Stimulated activated naive CD4-positive, alpha-beta T cell treated with Interleukin-2 at 50 U/mL for 16 hours (primary cell): Measurements from ENCODE around the gene CDK5.
A peak's percentile ranks its signal among the peaks of the same experiment; 100 is the strongest.

Experiments used
- DNase-seq: peaks from one replicate; lab custom pipeline; 2025; lab: John Stamatoyannopoulos, UW

CDK5 gene

GRCh38 chr7:151086802-151087244, 29.1 kb upstream of the CDK5 start:
- peak; percentile 35 for DNase-seq

DNA sequence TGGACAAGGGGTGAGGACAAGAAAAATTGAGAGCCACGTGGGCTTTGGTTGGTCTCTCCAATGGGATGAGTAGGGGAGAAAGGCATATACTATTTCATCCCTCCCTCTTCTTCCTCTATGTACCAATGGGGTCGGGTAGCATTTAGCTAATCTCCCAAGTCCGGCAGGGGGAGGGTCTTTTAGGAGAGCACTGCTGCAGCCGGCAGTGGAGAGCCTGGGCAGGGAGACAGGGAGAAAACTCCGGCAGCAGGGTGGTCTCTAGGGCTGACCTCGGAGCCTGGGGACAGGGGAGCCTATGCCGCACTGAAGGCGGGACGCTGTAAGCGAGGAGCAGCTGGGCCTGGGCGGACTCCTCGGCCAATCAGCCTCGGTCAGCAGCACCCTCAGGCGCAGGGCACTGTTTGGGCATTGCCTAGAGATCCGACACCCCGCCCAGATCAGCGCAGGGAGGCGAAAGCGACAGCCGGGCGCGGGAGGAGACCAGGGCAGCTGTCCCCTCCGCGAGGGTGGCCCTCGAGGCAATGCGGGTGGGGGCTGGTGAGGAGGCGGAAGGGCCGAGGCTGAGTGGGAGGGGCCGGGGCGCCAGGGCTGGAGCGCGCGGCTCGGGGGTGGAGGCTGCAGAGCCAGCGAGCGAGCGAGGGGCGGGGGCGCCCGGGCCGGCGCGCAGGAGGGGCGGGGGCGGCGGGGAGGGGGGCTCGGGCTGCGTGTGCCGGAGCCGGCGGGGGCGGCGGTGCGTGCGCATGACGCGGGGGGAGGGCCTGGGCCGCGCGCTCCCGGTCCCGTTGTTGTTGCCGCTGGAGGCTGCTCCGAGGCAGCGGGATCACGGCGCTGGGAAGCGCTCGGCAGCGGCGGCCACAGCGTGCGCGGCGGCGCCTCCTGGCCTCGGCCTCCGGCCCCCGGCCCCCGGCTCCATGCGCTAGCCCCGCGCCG, 28.3 kb upstream of the CDK5 start, which contains the start of gene AGAP3:
Gene AGAP3, plus strand, starts transcription at position 785 of the 930 bp plus-strand sequence. CDS start 267 bp downstream, outside the sequence.
- DNase-seq: peak; percentile 59

DNA sequence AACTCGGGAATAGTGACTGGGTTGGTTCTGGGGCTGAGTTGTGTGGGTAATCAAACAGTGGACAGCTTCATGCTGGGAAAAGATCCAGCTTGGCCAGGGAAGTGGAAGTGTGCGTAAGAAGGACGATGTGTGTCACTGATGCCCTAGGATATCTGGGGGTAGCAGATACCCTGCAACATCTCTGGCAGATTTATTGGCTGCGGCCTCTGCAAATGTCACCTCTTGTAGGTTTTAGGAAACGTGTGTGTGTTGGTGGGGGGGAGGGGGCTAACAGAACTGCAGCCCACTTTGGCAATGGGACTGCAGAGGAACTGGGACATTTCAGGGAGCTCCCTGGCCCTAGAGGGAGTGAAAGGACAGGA, 27.6 kb upstream of the CDK5 start:
- no peak for DNase-seq

DNA sequence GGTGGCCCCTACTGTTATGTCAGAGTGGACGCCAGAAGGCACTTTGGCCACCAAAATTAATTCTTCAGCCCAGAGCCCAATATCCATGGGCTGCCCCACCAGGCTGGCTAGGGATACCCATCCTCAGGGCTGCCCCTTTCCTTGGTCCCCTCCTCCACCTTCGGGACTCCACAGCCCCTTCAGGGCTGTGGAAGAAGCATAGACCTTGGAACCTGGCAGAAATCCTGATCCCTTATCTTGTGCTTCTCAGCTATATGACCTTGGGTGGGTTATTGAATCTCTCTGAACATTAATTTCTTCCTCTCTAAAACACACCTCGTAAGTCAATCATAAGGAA, 26.1 kb upstream of the CDK5 start:
- no peak for DNase-seq

DNA sequence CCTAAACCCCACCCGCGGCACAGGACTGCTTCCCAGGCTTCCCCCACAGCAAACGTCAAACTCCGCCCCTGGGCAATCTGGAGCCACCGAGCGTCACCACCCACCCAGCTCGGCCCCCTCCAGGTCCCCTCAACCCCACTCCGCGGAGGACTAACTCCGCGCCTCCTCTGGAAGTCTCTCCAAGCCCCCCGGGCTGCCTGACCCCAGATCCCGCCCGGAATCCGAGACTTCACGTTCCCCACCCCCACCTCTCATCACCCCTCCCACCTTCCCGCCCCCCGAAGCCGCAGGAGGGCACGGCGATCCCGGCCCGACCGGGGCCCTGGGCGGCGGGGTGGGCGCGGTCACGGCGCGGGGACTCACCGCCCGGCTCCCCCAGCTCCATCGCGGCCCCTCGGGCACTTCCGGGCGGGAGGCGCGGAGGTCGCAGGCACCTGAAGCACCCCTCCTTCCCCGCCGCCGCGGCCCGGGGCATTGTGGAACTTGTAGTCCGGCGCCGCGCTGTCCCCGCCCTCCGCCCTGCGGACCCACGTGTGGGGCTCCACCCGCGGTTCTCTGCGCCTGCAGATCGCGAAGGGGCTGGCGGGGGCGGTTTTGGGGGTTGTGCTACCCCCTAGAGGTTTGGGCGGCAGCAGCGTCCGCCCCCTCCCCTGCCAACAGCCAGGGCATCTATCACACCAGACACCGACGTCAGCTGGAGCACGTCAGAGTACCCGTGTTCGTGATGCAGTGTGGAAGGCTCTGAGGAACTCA, 25.6 kb upstream of the CDK5 start, which contains the start of gene TMUB1:
Gene TMUB1, minus strand, starts transcription at position 423 of the 753 bp plus-strand sequence. CDS start 930 bp downstream, outside the sequence.
- DNase-seq: peak; percentile 76

DNA sequence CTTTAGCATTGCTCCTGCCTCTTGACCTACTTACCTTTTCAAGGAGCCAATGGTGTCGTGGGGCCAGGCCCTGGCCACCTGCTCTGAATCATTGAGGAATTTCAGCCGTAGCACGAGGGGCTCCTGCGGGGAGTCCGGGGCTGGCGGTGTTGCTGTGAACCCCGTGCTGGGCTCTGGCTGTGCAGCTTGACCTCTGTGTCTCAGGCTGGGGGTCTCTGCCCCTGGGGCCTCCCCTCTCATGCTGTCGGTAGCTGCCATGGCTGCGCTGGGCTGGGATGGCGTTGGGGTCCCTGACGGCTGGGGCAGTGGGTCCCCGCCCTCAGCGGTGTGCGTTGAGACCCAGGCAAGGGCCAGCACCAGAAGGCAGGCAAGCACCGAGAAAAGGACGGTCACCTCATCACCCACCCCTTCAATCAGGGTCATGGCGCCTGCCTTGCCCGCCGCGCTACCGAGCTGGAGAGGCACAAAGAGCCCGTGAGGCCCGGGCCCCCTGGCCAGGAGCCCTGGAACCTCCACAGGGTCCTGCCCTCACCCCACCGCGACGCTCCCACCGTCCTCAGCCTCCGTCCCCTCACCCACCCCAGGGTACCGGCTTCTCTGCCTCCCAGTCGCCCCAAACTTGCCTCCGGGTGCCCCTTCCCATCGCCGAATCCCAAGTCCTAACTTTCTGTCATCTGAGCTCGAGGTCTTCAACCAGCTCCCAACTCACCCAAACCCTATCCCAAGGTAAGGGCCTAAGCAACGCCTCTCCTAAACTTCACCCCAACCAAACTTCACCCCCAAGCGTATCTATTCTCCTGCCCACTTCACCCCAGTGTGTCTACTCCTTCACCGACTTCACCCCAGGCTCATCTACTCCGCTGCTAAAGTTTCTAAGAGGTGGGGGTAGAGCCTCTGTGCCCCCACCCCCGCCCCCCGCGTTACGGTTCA, 24.7 kb upstream of the CDK5 start:
- DNase-seq: no peak

GRCh38 chr7:151081170-151082101, 23.7 kb upstream of the CDK5 start:
- DNase-seq: no peak

DNA sequence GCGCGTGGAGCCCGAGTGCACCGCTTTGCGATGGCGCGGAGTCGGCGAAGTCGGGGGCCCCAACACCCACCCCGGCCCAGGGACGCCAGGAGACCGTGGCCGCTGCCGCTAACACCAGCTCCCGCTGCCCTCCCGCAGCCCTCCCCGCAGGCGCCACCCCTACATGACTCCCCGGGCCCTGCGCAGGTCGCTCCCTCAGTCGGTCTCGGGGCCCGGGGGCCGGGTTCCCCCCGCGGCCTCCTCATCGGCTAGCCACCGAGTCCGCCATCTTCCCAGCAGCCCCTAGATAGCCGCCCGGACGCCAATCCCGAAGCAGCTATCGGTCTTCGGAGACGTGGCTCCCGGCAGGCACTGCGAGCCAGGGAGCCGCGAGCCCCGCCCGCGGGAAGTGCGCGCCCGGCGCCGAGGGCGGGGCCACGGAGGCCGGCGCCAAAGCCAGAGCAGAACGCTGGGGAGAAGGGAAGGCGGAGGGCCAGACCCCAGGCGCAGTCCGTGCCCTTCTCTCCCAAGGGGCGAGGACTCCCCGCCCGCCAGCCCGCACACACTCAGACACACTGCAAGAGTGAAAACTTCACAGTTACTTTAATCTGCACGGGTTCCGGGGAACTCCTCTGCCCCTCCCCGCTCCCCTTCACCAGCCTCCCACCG, 22.9 kb upstream of the CDK5 start, which contains the start of gene FASTK:
Gene FASTK, minus strand, starts transcription at position 288 of the 648 bp plus-strand sequence. Its CDS starts 43 bp downstream, at position 245.
- peak; percentile 90 for DNase-seq

- no peak for DNase-seq
Observed at GRCh38 chr7:151080067-151080521, 22.4 kb upstream of the CDK5 start.

DNA sequence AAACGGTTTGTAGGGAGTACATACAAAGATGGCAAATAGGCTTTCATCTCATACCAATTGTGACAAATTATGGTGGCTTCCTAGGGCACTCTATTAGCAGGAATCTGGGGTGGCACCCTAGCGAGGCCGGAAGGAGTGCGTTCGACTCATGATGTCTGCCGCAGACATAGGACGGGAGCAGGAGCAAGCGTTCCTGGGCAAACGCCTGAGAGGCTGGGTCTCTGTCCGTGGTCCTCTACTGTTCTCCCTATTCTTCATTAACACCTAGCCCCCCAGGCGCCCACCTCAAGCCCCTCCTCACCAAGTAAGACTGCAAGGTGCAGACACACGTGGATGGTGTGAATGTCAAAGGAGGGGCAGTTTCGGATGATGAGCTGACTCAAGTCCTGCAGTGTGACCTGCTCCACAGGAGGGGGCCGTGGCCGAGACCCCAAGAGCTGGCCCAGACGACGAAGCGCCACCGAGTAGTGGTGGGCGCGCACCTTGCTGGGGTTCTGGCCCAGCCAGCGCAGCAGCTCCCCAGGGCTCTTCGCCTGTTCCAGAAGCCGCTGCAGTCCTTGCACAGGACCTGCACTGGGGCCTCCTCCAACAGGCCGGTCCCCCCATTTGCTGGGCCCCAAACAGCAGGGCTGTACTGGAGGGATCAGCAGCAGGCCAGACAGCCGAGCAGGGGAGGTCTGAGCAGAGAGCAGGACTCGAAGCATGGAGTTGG, 21.7 kb upstream of the CDK5 start:
- no peak for DNase-seq

DNA sequence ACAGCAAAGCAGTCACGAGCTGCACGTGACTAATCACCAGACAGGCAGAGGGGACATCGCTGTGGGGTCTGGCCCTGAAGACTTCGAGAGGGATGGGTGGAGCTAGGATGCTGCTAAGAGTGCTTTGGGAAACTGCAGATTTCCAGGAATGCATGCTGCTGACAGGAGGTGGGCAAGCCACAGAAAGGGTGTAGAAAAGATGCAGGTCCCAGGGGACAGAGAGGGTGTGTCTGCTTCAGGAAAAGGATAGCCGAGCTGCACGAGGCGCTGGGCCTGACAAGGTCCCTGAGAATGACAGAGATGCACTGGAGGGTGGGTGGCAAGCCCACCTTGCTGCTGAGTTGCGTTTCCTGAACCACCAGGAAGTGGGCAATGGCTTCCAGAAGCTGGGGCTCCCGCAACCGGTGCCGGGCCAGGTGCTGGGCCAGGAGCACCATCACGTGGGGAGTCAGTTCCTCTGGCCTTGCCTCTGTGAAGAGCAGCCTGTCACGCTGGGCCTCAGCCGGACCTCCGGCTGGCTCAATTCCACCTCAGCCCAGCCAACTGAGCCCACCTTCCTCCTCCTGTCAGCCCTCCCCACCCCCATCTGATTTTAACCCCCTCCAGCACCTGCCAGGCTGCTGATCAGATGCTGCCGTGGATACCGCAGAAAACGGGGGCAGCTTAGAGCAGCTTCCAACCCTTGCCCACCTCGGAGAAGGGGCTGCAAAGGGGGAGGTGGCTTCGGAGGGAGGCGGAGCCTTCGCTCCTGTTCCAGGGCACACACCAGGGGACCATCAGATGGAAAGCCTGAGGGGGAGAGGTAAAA, 20.7 kb upstream of the CDK5 start:
- no peak for DNase-seq

DNA sequence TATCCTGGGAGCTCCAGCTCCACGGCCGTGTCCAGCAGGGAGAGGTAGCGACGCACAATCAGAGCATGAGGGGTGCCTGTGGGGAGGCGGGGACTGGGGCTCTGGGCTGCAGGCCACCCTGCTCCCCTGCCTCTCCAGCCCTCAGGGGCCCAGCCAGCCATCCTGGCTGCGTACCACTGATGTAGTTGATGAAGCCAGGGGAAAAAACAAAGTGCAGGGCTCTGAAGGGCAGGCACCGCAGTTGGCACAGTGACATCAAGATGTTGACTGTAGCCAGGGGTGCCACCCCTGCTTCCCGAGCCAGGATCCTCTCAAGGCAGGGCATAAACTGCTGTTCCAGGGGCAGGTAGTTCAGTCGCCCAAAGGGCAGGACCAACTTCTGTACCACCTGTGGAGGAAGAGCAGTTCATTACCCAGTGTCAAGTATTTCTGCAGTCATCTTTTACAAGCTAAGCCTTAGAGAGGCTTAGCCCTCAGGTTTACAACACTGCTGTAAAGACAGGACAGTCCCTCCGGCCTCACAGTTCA, 20.1 kb upstream of the CDK5 start:
- no peak for DNase-seq

- peak; percentile 1 for DNase-seq
Observed at GRCh38 chr7:151076863-151077704, 19.4 kb upstream of the CDK5 start.

GRCh38 chr7:151075978-151076426, 18.3 kb upstream of the CDK5 start:
- no peak for DNase-seq

DNA sequence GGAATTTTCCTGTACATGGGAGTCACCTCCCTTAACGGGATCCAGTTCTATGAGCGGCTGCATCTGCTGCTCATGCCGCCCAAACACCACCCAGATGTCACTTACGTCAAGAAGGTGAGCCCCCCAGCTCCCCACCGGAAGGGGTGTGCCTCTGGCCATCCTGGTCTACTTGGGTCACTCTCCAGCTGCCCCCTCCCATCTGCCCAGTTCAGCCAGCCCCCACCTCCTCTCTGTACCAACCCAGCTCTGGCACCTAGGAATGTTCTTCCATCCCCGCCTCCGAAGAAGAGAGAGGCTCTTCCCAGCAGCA, 17.9 kb upstream of the CDK5 start:
- no peak for DNase-seq

GRCh38 chr7:151074817-151075661, 17.3 kb upstream of the CDK5 start:
- no peak for DNase-seq
